SK-N-SH (cell line): ENCODE measurements around the gene UBFD1.
"Not testable (repeated sequence)": the region's sequence is repeated elsewhere in the genome, so short reads cannot be mapped to it uniquely, and the experiment has no call there.

Experiments used
- CTCF ChIP-seq: fragments of 200-600 bp; sonication (generic); IDR thresholded peaks from 2 replicates; pipeline ENCODE4 v1.6.1; 2017; ENCODE audit warnings: antibody characterized with exemption, mild to moderate bottlenecking, moderate library complexity
- RAD21 ChIP-seq: IDR thresholded peaks from 2 replicates; pipeline ENCODE4 v1.6.1; 2012; ENCODE audit warnings: mild to moderate bottlenecking, low read length

- TF ChIP-seq CTCF, RAD21: not testable (repeated sequence)
These were observed 25.7 kb downstream of the UBFD1 start for GRCh38 chr16:23583271-23583670.
